Measurements from ENCODE around the gene WSB1. TPM values are rescaled to one million over a fixed set of nuclear protein-coding genes. Genes with fewer than 3 reads are reported as not detected.
A peak's percentile ranks its signal among the peaks of the same experiment; 100 is the strongest.

WSB1 gene
- total RNA-seq, 1 experiment from 2014 or later, result 93.1 TPM

DNA sequence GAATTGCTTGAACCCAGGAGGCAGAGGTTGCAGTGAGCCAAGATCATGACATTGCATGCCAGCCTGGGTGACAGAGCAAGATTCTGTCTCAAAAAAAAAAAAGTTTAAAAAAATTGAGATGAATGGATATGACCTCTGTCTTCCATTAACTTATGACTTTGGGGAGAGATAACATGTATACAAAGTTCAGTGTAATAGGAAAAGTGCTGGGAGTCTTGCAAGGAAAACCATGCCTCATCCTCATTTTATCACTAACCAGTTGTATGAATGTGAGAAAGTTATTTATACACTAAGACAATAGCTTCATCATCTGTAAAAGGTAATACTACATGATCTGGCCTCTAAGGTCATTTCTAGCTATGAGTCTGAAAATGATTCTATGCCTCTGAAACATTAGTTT is 10.2 kb upstream of the WSB1 start:
- ChIA-PET POLR2A (interaction anchor here (1.2 to 4.0 kb wide), 3 partner anchors 11 to 15 kb away, joined by 3 to 42 read pairs (median 3); partner anchors contain the start of gene WSB1), CTCF (interaction anchor here (1.5 to 1.9 kb wide), 2 partner anchors 24 to 316 kb away, joined by 4 read pairs; no protein-coding TSS in a partner anchor)
- Mint-ChIP-seq H3K9me3 (ENCODE audit: unreplicated experiment) (no peaks in the 10 kb centered on the region), H3K27ac (ENCODE audit: low read depth, unreplicated experiment) (no peak overlapping the region), H3K4me1 (ENCODE audit: insufficient read depth, unreplicated experiment) (peaks cover 11% of the 10 kb centered on the region), H3K27me3 (ENCODE audit: insufficient read depth, unreplicated experiment) (no peaks in the 10 kb centered on the region), H3K36me3 (ENCODE audit: insufficient read depth, unreplicated experiment) (no peaks in the 10 kb centered on the region), H3K4me3 (ENCODE audit: unreplicated experiment) (no peak overlapping the region)
- BruUV-seq (replicated peaks), result no TSS peak
- intact Hi-C loops (cut with micrococcal nuclease), result no loop called here
- TF ChIP-seq CTCF (IDR thresholded peaks at IDR 0.05; ENCODE audit: unreplicated experiment), result no peak
- DNase-seq (ENCODE audit: unreplicated experiment), result no peak

DNA sequence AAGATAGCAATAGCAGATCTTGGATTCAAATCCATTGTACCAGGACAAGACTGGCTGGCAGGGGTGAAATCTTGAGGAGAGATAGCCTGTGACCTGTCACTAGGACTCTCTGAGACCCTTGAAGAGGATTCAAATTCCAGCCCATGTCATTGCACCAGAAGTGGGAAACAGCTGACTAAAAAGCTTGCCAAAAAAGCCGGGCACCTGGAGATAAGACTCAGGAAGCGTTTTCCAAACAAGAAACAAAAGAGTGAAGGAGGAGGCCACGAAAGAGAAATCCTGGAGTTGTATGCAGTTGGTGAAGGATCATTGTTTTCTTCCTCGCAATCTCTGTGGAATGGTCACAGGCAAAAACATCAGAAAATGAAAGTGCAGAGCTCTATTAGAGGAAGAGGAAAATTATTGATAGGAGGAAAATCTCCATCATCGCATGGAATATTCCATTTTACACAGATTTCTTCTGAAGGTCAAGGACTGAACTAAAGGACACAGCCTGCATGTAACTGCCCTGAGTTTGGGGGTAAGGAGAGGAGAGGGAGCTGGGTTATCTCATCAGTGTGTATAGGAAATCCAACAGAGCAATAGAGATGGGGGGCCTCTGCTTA is 9.0 kb upstream of the WSB1 start:
- H3K4me3 Mint-ChIP-seq (ENCODE audit: unreplicated experiment), result no peak overlapping the region
- CTCF ChIA-PET, result interaction anchor here (0.5 to 1.9 kb wide), 2 partner anchors 25 to 125 kb away, joined by 3 to 4 read pairs; no protein-coding TSS in a partner anchor
- H3K27me3 Mint-ChIP-seq (ENCODE audit: insufficient read depth, unreplicated experiment), result no peaks in the 10 kb centered on the region
- BruUV-seq (replicated peaks), result no TSS peak
- no peaks in the 10 kb centered on the region for H3K36me3 Mint-ChIP-seq (ENCODE audit: insufficient read depth, unreplicated experiment)
- peak overlapping the region; percentile 16 for H3K27ac Mint-ChIP-seq (ENCODE audit: low read depth, unreplicated experiment)
- intact Hi-C loops (cut with micrococcal nuclease), result no loop called here
- no peaks in the 10 kb centered on the region for H3K9me3 Mint-ChIP-seq (ENCODE audit: unreplicated experiment)
- DNase-seq (ENCODE audit: unreplicated experiment), result no peak
- POLR2A ChIA-PET, result interaction anchor here (1.2 to 4.0 kb wide), 2 partner anchors 10 to 14 kb away, joined by 3 to 42 read pairs; partner anchors contain the start of gene WSB1
- peaks cover 11% of the 10 kb centered on the region for H3K4me1 Mint-ChIP-seq (ENCODE audit: insufficient read depth, unreplicated experiment)
- TF ChIP-seq CTCF (IDR thresholded peaks at IDR 0.05; ENCODE audit: unreplicated experiment), result no peak

- no peak for TF ChIP-seq CTCF (IDR thresholded peaks at IDR 0.05; ENCODE audit: unreplicated experiment)
- Mint-ChIP-seq H3K36me3 (ENCODE audit: insufficient read depth, unreplicated experiment) (no peaks in the 10 kb centered on the region), H3K4me3 (ENCODE audit: unreplicated experiment) (no peak overlapping the region), H3K4me1 (ENCODE audit: insufficient read depth, unreplicated experiment) (peaks cover 11% of the 10 kb centered on the region), H3K27me3 (ENCODE audit: insufficient read depth, unreplicated experiment) (no peaks in the 10 kb centered on the region), H3K9me3 (ENCODE audit: unreplicated experiment) (no peaks in the 10 kb centered on the region), H3K27ac (ENCODE audit: low read depth, unreplicated experiment) (no peak overlapping the region)
- CTCF ChIA-PET, result interaction anchor here (1.9 kb wide), 1 partner anchor 25 kb away, joined by 4 read pairs; no protein-coding TSS in a partner anchor
- DNase-seq (ENCODE audit: unreplicated experiment), result no peak
- BruUV-seq (replicated peaks), result no TSS peak
- POLR2A ChIA-PET, result interaction anchor here (4.0 kb wide), 1 partner anchor 9 kb away, joined by 42 read pairs; the partner anchor contains the start of gene WSB1
- intact Hi-C loops (cut with micrococcal nuclease), result no loop called here
Observed at GRCh38 chr17:27285516-27285915, 8.4 kb upstream of the WSB1 start.

DNA sequence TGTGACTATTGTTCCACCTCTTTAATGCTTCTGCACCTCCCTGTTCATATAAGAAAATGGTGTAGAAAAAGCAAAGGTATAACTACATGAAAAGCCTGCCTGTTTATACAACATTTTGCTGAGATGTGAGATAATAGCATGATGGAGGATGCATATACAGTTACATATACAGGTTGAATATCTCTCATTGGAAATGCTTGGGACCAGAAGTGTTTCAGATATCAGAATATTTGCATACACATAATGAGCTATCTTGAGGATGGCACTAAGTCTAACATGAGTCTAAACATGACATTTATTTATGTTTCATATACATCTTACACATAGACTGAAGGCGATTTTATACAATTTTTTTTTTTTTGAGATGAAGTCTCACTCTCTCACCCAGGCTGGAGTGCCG is 5.7 kb upstream of the WSB1 start:
- H3K27me3 Mint-ChIP-seq (ENCODE audit: insufficient read depth, unreplicated experiment), result no peaks in the 10 kb centered on the region
- TF ChIP-seq CTCF (IDR thresholded peaks at IDR 0.05; ENCODE audit: unreplicated experiment), result no peak
- no peak overlapping the region for H3K4me3 Mint-ChIP-seq (ENCODE audit: unreplicated experiment)
- no peaks in the 10 kb centered on the region for H3K36me3 Mint-ChIP-seq (ENCODE audit: insufficient read depth, unreplicated experiment)
- intact Hi-C loops (cut with micrococcal nuclease), result no loop called here
- H3K27ac Mint-ChIP-seq (ENCODE audit: low read depth, unreplicated experiment), result no peak overlapping the region
- H3K4me1 Mint-ChIP-seq (ENCODE audit: insufficient read depth, unreplicated experiment), result peaks cover 6% of the 10 kb centered on the region
- POLR2A ChIA-PET, result interaction anchor here (1.0 kb wide), 1 partner anchor 11 kb away, joined by 4 read pairs; no protein-coding TSS in a partner anchor
- CTCF ChIA-PET, result interaction anchor here (1.0 kb wide), 1 partner anchor 28 kb away, joined by 5 read pairs; no protein-coding TSS in a partner anchor
- no peak for DNase-seq (ENCODE audit: unreplicated experiment)
- no peaks in the 10 kb centered on the region for H3K9me3 Mint-ChIP-seq (ENCODE audit: unreplicated experiment)
- BruUV-seq (replicated peaks), result no TSS peak
